Measurements from ENCODE around the gene TRAPPC5. TPM values are rescaled to one million over a fixed set of nuclear protein-coding genes. Genes with fewer than 3 reads are reported as not detected.

TRAPPC5 gene
- total RNA-seq, 1 donor from 2014 or later = 116 TPM

- H3K27ac ChIP-seq (replicated peaks) = no peak overlapping the region
- intact Hi-C loops (cut with micrococcal nuclease) = no loop called here
- peaks cover 5% of the 10 kb centered on the region for H3K4me1 ChIP-seq
- H3K27me3 ChIP-seq (ENCODE audit: low read depth) = peaks cover 29% of the 10 kb centered on the region
- no peak for TF ChIP-seq CTCF (IDR thresholded peaks at IDR 0.05; ENCODE audit: borderline replicate concordance)
- no peaks in the 10 kb centered on the region for H3K9me3 ChIP-seq (replicated peaks)
- H3K36me3 ChIP-seq = no peaks in the 10 kb centered on the region
- no peak overlapping the region for H3K4me3 ChIP-seq
- DNase-seq = no peak
These were observed 36.1 kb upstream of the TRAPPC5 start for GRCh38 chr19:7644550-7644877.

GRCh38 chr19:7645163-7645562 lies 35.5 kb upstream of the TRAPPC5 start:
- Histone ChIP-seq H3K36me3 (no peaks in the 10 kb centered on the region), H3K4me1 (peaks cover 5% of the 10 kb centered on the region), H3K27ac (replicated peaks) (no peak overlapping the region), H3K27me3 (ENCODE audit: low read depth) (peaks cover 29% of the 10 kb centered on the region), H3K4me3 (no peak overlapping the region), H3K9me3 (replicated peaks) (no peaks in the 10 kb centered on the region)
- intact Hi-C loops (cut with micrococcal nuclease) = no loop called here
- TF ChIP-seq CTCF (IDR thresholded peaks at IDR 0.05; ENCODE audit: borderline replicate concordance) = no peak
- DNase-seq = no peak

- peaks cover 29% of the 10 kb centered on the region for H3K27me3 ChIP-seq (ENCODE audit: low read depth)
- H3K27ac ChIP-seq (replicated peaks) = no peak overlapping the region
- H3K36me3 ChIP-seq = no peaks in the 10 kb centered on the region
- no peak overlapping the region for H3K4me3 ChIP-seq
- no peaks in the 10 kb centered on the region for H3K9me3 ChIP-seq (replicated peaks)
- peaks cover 5% of the 10 kb centered on the region for H3K4me1 ChIP-seq
- intact Hi-C loops (cut with micrococcal nuclease) = no loop called here
- TF ChIP-seq CTCF (IDR thresholded peaks at IDR 0.05; ENCODE audit: borderline replicate concordance) = no peak
- no peak for DNase-seq
These were observed 34.8 kb upstream of the TRAPPC5 start for GRCh38 chr19:7645656-7646425.

- no peak overlapping the region for H3K4me3 ChIP-seq
- H3K4me1 ChIP-seq = peaks cover 5% of the 10 kb centered on the region
- H3K9me3 ChIP-seq (replicated peaks) = no peaks in the 10 kb centered on the region
- H3K36me3 ChIP-seq = no peaks in the 10 kb centered on the region
- intact Hi-C loops (cut with micrococcal nuclease) = no loop called here
- no peak for DNase-seq
- TF ChIP-seq CTCF (IDR thresholded peaks at IDR 0.05; ENCODE audit: borderline replicate concordance) = no peak
- H3K27ac ChIP-seq (replicated peaks) = no peak overlapping the region
- H3K27me3 ChIP-seq (ENCODE audit: low read depth) = peaks cover 34% of the 10 kb centered on the region
These were observed 34.3 kb upstream of the TRAPPC5 start for GRCh38 chr19:7646426-7646700.

- TF ChIP-seq CTCF (IDR thresholded peaks at IDR 0.05; ENCODE audit: borderline replicate concordance) = no peak
- Histone ChIP-seq H3K9me3 (replicated peaks) (no peaks in the 10 kb centered on the region), H3K27me3 (ENCODE audit: low read depth) (peaks cover 34% of the 10 kb centered on the region), H3K36me3 (no peaks in the 10 kb centered on the region), H3K4me3 (no peak overlapping the region), H3K4me1 (peaks cover 6% of the 10 kb centered on the region), H3K27ac (replicated peaks) (no peak overlapping the region)
- intact Hi-C loops (cut with micrococcal nuclease) = no loop called here
- DNase-seq = no peak
These were observed 33.5 kb upstream of the TRAPPC5 start for GRCh38 chr19:7647156-7647555.
